ENCODE data around the gene ALDH1L2. TPM values are rescaled to one million over a fixed set of nuclear protein-coding genes. Genes with fewer than 3 reads are reported as not detected.

ALDH1L2 gene
- total RNA-seq, 3 donors from 2014 or later: 0.29 to 0.81 (median 0.35) TPM

GRCh38 chr12:105071981-105072380, 12.3 kb downstream of the ALDH1L2 start:
- H3K4me3 Mint-ChIP-seq: no peak overlapping the region

GRCh38 chr12:105069936-105070702, 14.1 kb downstream of the ALDH1L2 start:
- DNase-seq (no peak), ATAC-seq (no peak)
- H3K4me1 Mint-ChIP-seq (ENCODE audit: low read depth): no peaks in the 10 kb centered on the region
- no peaks in the 10 kb centered on the region for H3K36me3 Mint-ChIP-seq (ENCODE audit: insufficient read depth)
- H3K4me3 Mint-ChIP-seq: no peak overlapping the region
- H3K27me3 Mint-ChIP-seq (ENCODE audit: low read depth): peaks cover 7% of the 10 kb centered on the region
- no peaks in the 10 kb centered on the region for H3K9me3 Mint-ChIP-seq

More at GRCh38 chr12:105071981-105072380, 12.3 kb downstream of the ALDH1L2 start:
- Mint-ChIP-seq H3K36me3 (ENCODE audit: insufficient read depth) (no peaks in the 10 kb centered on the region), H3K9me3 (no peaks in the 10 kb centered on the region), H3K27me3 (ENCODE audit: low read depth) (no peaks in the 10 kb centered on the region), H3K4me1 (ENCODE audit: low read depth) (no peaks in the 10 kb centered on the region)
- no peak for DNase-seq
- no peak for ATAC-seq

- DNase-seq (no peak), ATAC-seq (no peak)
- no peaks in the 10 kb centered on the region for H3K9me3 Mint-ChIP-seq
- no peaks in the 10 kb centered on the region for H3K36me3 Mint-ChIP-seq (ENCODE audit: insufficient read depth)
- H3K4me3 Mint-ChIP-seq: no peak overlapping the region
- H3K4me1 Mint-ChIP-seq (ENCODE audit: low read depth): no peaks in the 10 kb centered on the region
- H3K27me3 Mint-ChIP-seq (ENCODE audit: low read depth): peaks cover 12% of the 10 kb centered on the region
These were observed 16.7 kb downstream of the ALDH1L2 start for GRCh38 chr12:105067511-105068031.

GRCh38 chr12:105064564-105065178, 19.6 kb downstream of the ALDH1L2 start:
- Mint-ChIP-seq H3K9me3 (no peaks in the 10 kb centered on the region), H3K4me1 (ENCODE audit: low read depth) (no peaks in the 10 kb centered on the region), H3K36me3 (ENCODE audit: insufficient read depth) (no peaks in the 10 kb centered on the region), H3K27me3 (ENCODE audit: low read depth) (peaks cover 12% of the 10 kb centered on the region), H3K4me3 (no peak overlapping the region)
- no peak for ATAC-seq
- DNase-seq: no peak

- H3K4me1 Mint-ChIP-seq (ENCODE audit: low read depth): no peaks in the 10 kb centered on the region
- H3K27me3 Mint-ChIP-seq (ENCODE audit: low read depth): peaks cover 6% of the 10 kb centered on the region
- no peak overlapping the region for H3K4me3 Mint-ChIP-seq
- ATAC-seq (peak in 1 of 2 donors; percentile 23), DNase-seq (no peak)
- H3K9me3 Mint-ChIP-seq: peaks cover 10% of the 10 kb centered on the region
- peaks cover 3% of the 10 kb centered on the region for H3K36me3 Mint-ChIP-seq (ENCODE audit: insufficient read depth)
These were observed 23.4 kb downstream of the ALDH1L2 start for GRCh38 chr12:105060715-105061378.

GRCh38 chr12:105057174-105057573, 27.1 kb downstream of the ALDH1L2 start:
- Mint-ChIP-seq H3K9me3 (peaks cover 21% of the 10 kb centered on the region), H3K4me3 (no peak overlapping the region), H3K36me3 (ENCODE audit: insufficient read depth) (peaks cover 5% of the 10 kb centered on the region), H3K4me1 (ENCODE audit: low read depth) (no peaks in the 10 kb centered on the region), H3K27me3 (ENCODE audit: low read depth) (no peaks in the 10 kb centered on the region)
- DNase-seq: no peak
- peak; percentile 30 to 48 for ATAC-seq

- peak; percentile 69 for DNase-seq
- H3K4me1 Mint-ChIP-seq (ENCODE audit: low read depth): no peaks in the 10 kb centered on the region
- no peak overlapping the region for H3K4me3 Mint-ChIP-seq
- peaks cover 21% of the 10 kb centered on the region for H3K9me3 Mint-ChIP-seq
- peak; percentile 71 to 73 for ATAC-seq
- peaks cover 5% of the 10 kb centered on the region for H3K36me3 Mint-ChIP-seq (ENCODE audit: insufficient read depth)
- no peaks in the 10 kb centered on the region for H3K27me3 Mint-ChIP-seq (ENCODE audit: low read depth)
These were observed 31.1 kb downstream of the ALDH1L2 start for GRCh38 chr12:105053116-105053572.

- Mint-ChIP-seq H3K27me3 (ENCODE audit: low read depth) (no peaks in the 10 kb centered on the region), H3K9me3 (peaks cover 20% of the 10 kb centered on the region), H3K4me1 (ENCODE audit: low read depth) (no peaks in the 10 kb centered on the region), H3K4me3 (no peak overlapping the region), H3K36me3 (ENCODE audit: insufficient read depth) (peaks cover 6% of the 10 kb centered on the region)
- ATAC-seq (no peak), DNase-seq (no peak)
These were observed 32.3 kb downstream of the ALDH1L2 start for GRCh38 chr12:105051981-105052380.

GRCh38 chr12:105048315-105048714, 35.9 kb downstream of the ALDH1L2 start:
- no peak overlapping the region for H3K4me3 Mint-ChIP-seq
- ATAC-seq (no peak), DNase-seq (no peak)
- H3K36me3 Mint-ChIP-seq (ENCODE audit: insufficient read depth): peaks cover 2% of the 10 kb centered on the region
- H3K4me1 Mint-ChIP-seq (ENCODE audit: low read depth): no peaks in the 10 kb centered on the region
- peaks cover 4% of the 10 kb centered on the region for H3K9me3 Mint-ChIP-seq
- H3K27me3 Mint-ChIP-seq (ENCODE audit: low read depth): no peaks in the 10 kb centered on the region

GRCh38 chr12:105047308-105047707, 37.0 kb downstream of the ALDH1L2 start:
- H3K4me3 Mint-ChIP-seq: no peak overlapping the region
- DNase-seq (no peak), ATAC-seq (no peak)
- no peaks in the 10 kb centered on the region for H3K27me3 Mint-ChIP-seq (ENCODE audit: low read depth)
- peaks cover 4% of the 10 kb centered on the region for H3K9me3 Mint-ChIP-seq
- H3K36me3 Mint-ChIP-seq (ENCODE audit: insufficient read depth): peaks cover 3% of the 10 kb centered on the region
- no peaks in the 10 kb centered on the region for H3K4me1 Mint-ChIP-seq (ENCODE audit: low read depth)

- DNase-seq (no peak), ATAC-seq (no peak)
- Mint-ChIP-seq H3K27me3 (ENCODE audit: low read depth) (no peaks in the 10 kb centered on the region), H3K36me3 (ENCODE audit: insufficient read depth) (peaks cover 1% of the 10 kb centered on the region), H3K9me3 (no peaks in the 10 kb centered on the region), H3K4me3 (no peak overlapping the region), H3K4me1 (ENCODE audit: low read depth) (peaks cover 21% of the 10 kb centered on the region)
These were observed 43.1 kb downstream of the ALDH1L2 start for GRCh38 chr12:105041186-105041585.

- Mint-ChIP-seq H3K36me3 (ENCODE audit: insufficient read depth) (peaks cover 1% of the 10 kb centered on the region), H3K9me3 (no peaks in the 10 kb centered on the region), H3K4me1 (ENCODE audit: low read depth) (peaks cover 21% of the 10 kb centered on the region), H3K27me3 (ENCODE audit: low read depth) (no peaks in the 10 kb centered on the region), H3K4me3 (no peak overlapping the region)
- DNase-seq (no peak), ATAC-seq (no peak)
These were observed 43.8 kb downstream of the ALDH1L2 start for GRCh38 chr12:105040476-105040875.

GRCh38 chr12:105036937-105037649, 47.2 kb downstream of the ALDH1L2 start:
- DNase-seq (no peak), ATAC-seq (peak; percentile 45 to 53)
- Mint-ChIP-seq H3K36me3 (ENCODE audit: insufficient read depth) (peaks cover 2% of the 10 kb centered on the region), H3K9me3 (no peaks in the 10 kb centered on the region), H3K4me1 (ENCODE audit: low read depth) (peaks cover 38% of the 10 kb centered on the region), H3K4me3 (no peak overlapping the region), H3K27me3 (ENCODE audit: low read depth) (no peaks in the 10 kb centered on the region)

GRCh38 chr12:105033851-105034250, 50.4 kb downstream of the ALDH1L2 start:
- H3K27me3 Mint-ChIP-seq (ENCODE audit: low read depth): no peaks in the 10 kb centered on the region
- no peak for DNase-seq
- H3K9me3 Mint-ChIP-seq: no peaks in the 10 kb centered on the region
- H3K36me3 Mint-ChIP-seq (ENCODE audit: insufficient read depth): peaks cover 2% of the 10 kb centered on the region
- ATAC-seq: peak; percentile 60 to 61
- no peak overlapping the region for H3K4me3 Mint-ChIP-seq
- H3K4me1 Mint-ChIP-seq (ENCODE audit: low read depth): peaks cover 47% of the 10 kb centered on the region

All from activated T-cell treated with anti-CD3 and anti-CD28 coated beads, Interleukin-2, amount 50 U/mL, for 4 hours (primary cell).